Activated CD4-positive, alpha-beta T cell treated with anti-CD3 and anti-CD28 coated beads for 4 hours (primary cell): ENCODE results near the gene ABO.
"Not testable (repeated sequence)": the region's sequence is repeated elsewhere in the genome, so short reads cannot be mapped to it uniquely, and the experiment has no call there.

ENCODE experiments used
- DNase-seq, 2 donors: peaks; one replicate each; pipeline ENCODE4 v3.0.0-alpha.2; 2020

ABO gene

GRCh38 chr9:133223159-133223756 is 51.7 kb downstream of the ABO start:
- not testable (repeated sequence) for DNase-seq

- DNase-seq, result not testable (repeated sequence)
Observed at GRCh38 chr9:133221994-133222393, 53.0 kb downstream of the ABO start.

GRCh38 chr9:133221177-133221809 is 53.7 kb downstream of the ABO start:
- no peak for DNase-seq

GRCh38 chr9:133218049-133218975 is 56.7 kb downstream of the ABO start:
- DNase-seq, result not testable (repeated sequence)

- not testable (repeated sequence) for DNase-seq
Observed at GRCh38 chr9:133217333-133217988, 57.5 kb downstream of the ABO start.

- DNase-seq, result not testable (repeated sequence)
Observed at GRCh38 chr9:133214276-133214675, 60.7 kb downstream of the ABO start.

- no peak for DNase-seq
Observed at GRCh38 chr9:133210609-133211008, 64.4 kb downstream of the ABO start.

- DNase-seq, result no peak
Observed at GRCh38 chr9:133210202-133210532, 64.8 kb downstream of the ABO start.

- DNase-seq, result not testable (repeated sequence)
Observed at GRCh38 chr9:133209327-133210201, 65.4 kb downstream of the ABO start.

- DNase-seq, result not testable (repeated sequence)
Observed at GRCh38 chr9:133208880-133209300, 66.1 kb downstream of the ABO start, which contains the start of gene OBP2B. Gene OBP2B (minus strand): TSS chr9:133209250. CDS start chr9:133209199, 51 bp downstream.

GRCh38 chr9:133208171-133208879 is 66.7 kb downstream of the ABO start:
- not testable (repeated sequence) for DNase-seq

GRCh38 chr9:133207540-133208170 is 67.3 kb downstream of the ABO start:
- no peak for DNase-seq

- no peak for DNase-seq
Observed at GRCh38 chr9:133207021-133207531, 67.9 kb downstream of the ABO start.

GRCh38 chr9:133205996-133206931 is 68.7 kb downstream of the ABO start:
- DNase-seq, result no peak

GRCh38 chr9:133205481-133205887 is 69.5 kb downstream of the ABO start:
- DNase-seq, result not testable (repeated sequence)
